ENCODE results near the gene TBL1XR1.
"Not testable (repeated sequence)": the region's sequence is repeated elsewhere in the genome, so short reads cannot be mapped to it uniquely, and the experiment has no call there.

The TBL1XR1 gene

DNA sequence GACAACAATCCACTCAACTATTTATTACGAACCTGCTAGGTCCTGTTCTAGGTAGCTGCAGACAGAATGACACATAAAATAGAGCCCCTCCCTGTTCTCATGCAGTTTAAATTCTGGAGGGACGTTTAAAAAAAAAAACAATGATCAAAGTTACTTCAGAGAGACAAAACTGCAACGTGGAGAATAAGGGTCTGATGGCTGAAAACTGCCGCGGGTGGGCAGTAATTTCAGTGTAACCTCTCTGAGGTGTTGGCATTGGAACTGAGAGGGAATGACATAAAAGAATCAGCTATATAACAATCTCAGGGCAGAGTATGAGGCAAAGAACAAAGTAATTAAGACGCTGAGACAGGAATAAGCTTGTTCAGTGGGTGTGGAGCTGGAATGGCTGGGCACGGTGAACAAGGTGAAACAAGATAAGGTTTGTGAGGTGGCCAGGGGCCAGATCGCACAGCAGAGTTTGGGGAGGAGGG lies 19.5 kb downstream of the TBL1XR1 start:
- no peak overlapping the region for H3K4me3 Mint-ChIP-seq
- no peaks in the 10 kb centered on the region for H3K9me3 Mint-ChIP-seq
- H3K4me1 Mint-ChIP-seq: peaks cover 78% of the 10 kb centered on the region
- H3K27me3 Mint-ChIP-seq: no peaks in the 10 kb centered on the region
- H3K27ac Mint-ChIP-seq: peak overlapping the region; percentile 68
- H3K36me3 Mint-ChIP-seq: peaks cover 17% of the 10 kb centered on the region

DNA sequence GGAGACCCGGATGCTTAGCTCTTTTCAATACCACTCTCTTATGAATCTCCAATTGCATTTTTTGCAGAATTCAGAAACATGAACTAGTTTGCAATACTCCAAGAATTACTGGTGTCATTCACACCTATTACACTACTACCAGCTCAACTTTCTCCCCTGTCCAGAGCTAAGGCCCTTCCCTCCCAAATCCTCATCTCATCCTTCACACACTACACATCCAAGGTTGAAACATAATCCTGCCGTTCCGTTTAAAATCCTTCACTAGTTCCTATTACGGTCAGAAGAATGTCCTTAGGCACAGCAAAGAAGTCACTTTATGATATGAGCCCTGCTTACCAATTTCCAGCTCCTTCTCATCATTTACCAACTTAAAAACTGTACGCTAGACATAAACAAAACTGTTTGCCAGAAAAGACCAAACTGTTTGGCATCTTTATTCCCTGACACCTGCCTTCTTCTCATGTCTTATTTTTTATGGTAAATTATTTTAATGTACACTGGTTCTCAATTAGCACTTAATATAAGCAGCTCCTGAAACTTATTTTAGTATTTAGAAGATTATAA lies 22.6 kb downstream of the TBL1XR1 start:
- no peak overlapping the region for H3K4me3 Mint-ChIP-seq
- peaks cover 18% of the 10 kb centered on the region for H3K36me3 Mint-ChIP-seq
- peaks cover 75% of the 10 kb centered on the region for H3K4me1 Mint-ChIP-seq
- peak overlapping the region; percentile 10 for H3K27ac Mint-ChIP-seq
- H3K27me3 Mint-ChIP-seq: no peaks in the 10 kb centered on the region
- no peaks in the 10 kb centered on the region for H3K9me3 Mint-ChIP-seq

GRCh38 chr3:177169936-177170722 lies 27.2 kb downstream of the TBL1XR1 start:
- Mint-ChIP-seq H3K4me3 (peak overlapping the region; percentile 37), H3K27me3 (no peaks in the 10 kb centered on the region), H3K4me1 (peaks cover 76% of the 10 kb centered on the region), H3K9me3 (no peaks in the 10 kb centered on the region), H3K36me3 (peaks cover 16% of the 10 kb centered on the region), H3K27ac (peak overlapping the region; percentile 38)

- H3K4me3 Mint-ChIP-seq: no peak overlapping the region
- no peaks in the 10 kb centered on the region for H3K27me3 Mint-ChIP-seq
- peaks cover 77% of the 10 kb centered on the region for H3K4me1 Mint-ChIP-seq
- H3K27ac Mint-ChIP-seq: no peak overlapping the region
- no peaks in the 10 kb centered on the region for H3K9me3 Mint-ChIP-seq
- peaks cover 20% of the 10 kb centered on the region for H3K36me3 Mint-ChIP-seq
Measured at GRCh38 chr3:177168431-177168830, 28.9 kb downstream of the TBL1XR1 start.

GRCh38 chr3:177162742-177163141 lies 34.5 kb downstream of the TBL1XR1 start:
- Mint-ChIP-seq H3K4me1 (peaks cover 79% of the 10 kb centered on the region), H3K36me3 (peaks cover 25% of the 10 kb centered on the region), H3K9me3 (peaks cover 9% of the 10 kb centered on the region), H3K27me3 (no peaks in the 10 kb centered on the region), H3K4me3 (no peak overlapping the region), H3K27ac (no peak overlapping the region)

- H3K4me1 Mint-ChIP-seq: peaks cover 81% of the 10 kb centered on the region
- not testable (repeated sequence) for H3K27me3 Mint-ChIP-seq, H3K9me3 Mint-ChIP-seq
- peaks cover 21% of the 10 kb centered on the region for H3K36me3 Mint-ChIP-seq
- peak overlapping the region; percentile 6 for H3K27ac Mint-ChIP-seq
- peak overlapping the region; percentile 1 for H3K4me3 Mint-ChIP-seq
Measured at GRCh38 chr3:177161603-177162002, 35.7 kb downstream of the TBL1XR1 start.

DNA sequence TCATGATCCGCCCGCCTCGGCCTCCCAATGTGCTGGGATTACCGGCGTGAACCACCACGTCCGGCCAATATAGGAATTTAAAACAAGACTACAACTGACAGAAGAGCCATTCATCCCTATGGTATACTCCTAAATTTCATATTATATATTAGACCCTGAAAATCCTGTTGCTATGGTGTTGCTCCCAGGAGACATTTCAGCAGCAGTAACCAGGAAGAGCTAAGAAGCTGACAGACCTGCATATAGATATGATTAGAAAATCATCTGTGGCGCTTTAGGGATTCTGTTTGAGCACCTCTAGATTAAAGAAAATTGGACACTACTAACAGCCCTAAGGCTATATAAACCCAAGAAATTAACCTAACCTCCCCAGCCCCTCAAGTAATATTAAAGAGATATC lies 38.8 kb downstream of the TBL1XR1 start:
- H3K27me3 Mint-ChIP-seq: no peaks in the 10 kb centered on the region
- peaks cover 9% of the 10 kb centered on the region for H3K9me3 Mint-ChIP-seq
- H3K36me3 Mint-ChIP-seq: peaks cover 16% of the 10 kb centered on the region
- H3K4me1 Mint-ChIP-seq: peaks cover 70% of the 10 kb centered on the region
- H3K4me3 Mint-ChIP-seq: no peak overlapping the region
- no peak overlapping the region for H3K27ac Mint-ChIP-seq

DNA sequence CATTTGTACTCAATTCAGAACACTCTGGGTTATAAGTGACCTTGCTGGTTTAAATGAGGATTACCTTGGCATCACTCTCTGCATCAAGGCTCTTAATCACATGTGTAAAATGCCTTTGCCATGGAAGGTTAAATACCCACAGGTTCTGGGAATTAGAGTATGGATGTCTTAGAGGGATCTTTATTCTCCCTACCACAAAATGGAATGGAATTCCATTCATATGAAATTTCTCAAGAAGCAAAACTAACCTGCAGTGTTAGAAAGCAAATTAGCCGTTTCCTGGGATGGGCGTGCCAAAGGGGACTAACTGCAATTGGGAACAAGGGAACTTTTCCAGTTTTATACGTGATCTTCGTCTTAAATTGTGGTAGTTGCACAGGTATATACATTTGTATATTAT lies 39.8 kb downstream of the TBL1XR1 start:
- Mint-ChIP-seq H3K27me3 (no peaks in the 10 kb centered on the region), H3K9me3 (peaks cover 7% of the 10 kb centered on the region), H3K36me3 (peaks cover 15% of the 10 kb centered on the region), H3K4me3 (no peak overlapping the region), H3K4me1 (peaks cover 70% of the 10 kb centered on the region), H3K27ac (no peak overlapping the region)

- Mint-ChIP-seq H3K36me3 (peaks cover 4% of the 10 kb centered on the region), H3K27ac (peak overlapping the region; percentile 85), H3K27me3 (no peaks in the 10 kb centered on the region), H3K4me1 (peaks cover 75% of the 10 kb centered on the region), H3K9me3 (no peaks in the 10 kb centered on the region), H3K4me3 (no peak overlapping the region)
Measured at GRCh38 chr3:177154733-177155132, 42.5 kb downstream of the TBL1XR1 start.

DNA sequence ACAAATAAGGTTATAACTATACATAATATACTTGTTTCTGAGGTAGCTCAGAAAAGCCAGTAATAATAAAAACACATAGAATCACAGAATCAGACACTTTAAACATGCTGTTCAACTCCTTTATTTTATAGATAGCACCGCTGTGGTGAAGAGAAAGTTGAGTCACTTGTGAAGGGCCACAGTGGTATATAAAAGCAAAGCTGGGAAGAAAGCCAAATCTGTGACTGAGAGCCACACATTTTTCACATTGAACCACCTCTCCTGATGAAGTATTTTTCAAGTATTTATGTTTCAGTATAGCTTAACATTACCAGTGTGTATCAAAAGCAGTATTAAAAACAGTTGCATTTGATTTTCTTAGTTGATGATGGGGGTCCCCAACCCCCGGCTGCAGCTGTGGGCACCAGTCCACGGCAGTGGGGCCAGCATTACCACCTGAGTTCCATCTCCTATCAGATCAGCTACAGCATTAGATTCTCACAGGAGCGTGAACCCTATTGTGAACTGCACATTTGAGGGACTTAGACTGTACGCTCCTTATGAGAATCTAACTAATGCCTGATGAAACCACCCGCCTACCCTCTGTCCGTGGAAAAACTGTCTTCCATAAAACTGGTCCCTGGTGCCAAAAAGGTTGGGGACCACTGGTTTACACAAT lies 46.2 kb downstream of the TBL1XR1 start:
- Mint-ChIP-seq H3K4me1 (peaks cover 70% of the 10 kb centered on the region), H3K27ac (peak overlapping the region; percentile 51)

DNA sequence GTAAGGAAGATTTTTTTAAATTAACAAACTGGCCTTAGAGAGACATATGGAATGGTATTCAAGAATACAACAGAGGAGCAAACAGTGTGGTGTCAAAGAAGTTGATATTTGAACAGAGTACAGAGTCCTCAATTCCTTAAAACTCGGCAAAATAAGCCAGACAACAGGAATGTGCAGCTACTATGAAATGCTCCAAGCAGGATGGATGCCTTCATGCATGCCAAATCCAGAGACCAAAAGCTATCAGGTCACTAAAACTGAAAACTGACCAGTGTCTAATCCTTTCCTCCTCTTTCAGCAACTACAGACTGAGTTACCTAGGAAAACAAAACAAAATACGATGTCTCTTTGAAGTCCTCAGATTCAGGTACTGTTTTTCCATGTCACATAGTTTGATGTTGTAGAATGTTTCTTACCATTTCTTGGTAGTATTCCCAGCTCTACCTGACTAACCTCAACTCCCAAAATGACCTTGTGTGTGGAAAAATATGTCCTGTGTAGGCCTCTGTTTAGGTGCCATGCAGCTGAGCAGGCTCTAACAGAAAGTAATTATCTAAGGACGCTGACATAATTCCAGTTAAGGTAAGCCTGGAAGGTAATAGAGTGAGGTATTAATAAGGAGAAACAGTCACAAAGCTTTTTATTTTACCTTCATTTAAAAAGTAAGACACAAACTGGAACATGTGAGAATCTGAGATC lies 46.9 kb downstream of the TBL1XR1 start:
- no peaks in the 10 kb centered on the region for H3K9me3 Mint-ChIP-seq
- no peak overlapping the region for H3K27ac Mint-ChIP-seq
- H3K27me3 Mint-ChIP-seq: no peaks in the 10 kb centered on the region
- H3K4me1 Mint-ChIP-seq: peaks cover 74% of the 10 kb centered on the region
- H3K36me3 Mint-ChIP-seq: peaks cover 4% of the 10 kb centered on the region
- H3K4me3 Mint-ChIP-seq: no peak overlapping the region

More for the DNA sequence above, 46.2 kb downstream of the TBL1XR1 start:
- no peaks in the 10 kb centered on the region for H3K9me3 Mint-ChIP-seq
- H3K36me3 Mint-ChIP-seq: peaks cover 4% of the 10 kb centered on the region
- H3K4me3 Mint-ChIP-seq: peak overlapping the region; percentile 30
- no peaks in the 10 kb centered on the region for H3K27me3 Mint-ChIP-seq

GRCh38 chr3:177149106-177149505 lies 48.2 kb downstream of the TBL1XR1 start:
- Mint-ChIP-seq H3K36me3 (peaks cover 4% of the 10 kb centered on the region), H3K9me3 (no peaks in the 10 kb centered on the region), H3K4me1 (peaks cover 72% of the 10 kb centered on the region), H3K4me3 (no peak overlapping the region), H3K27ac (no peak overlapping the region), H3K27me3 (no peaks in the 10 kb centered on the region)

GRCh38 chr3:177147790-177148189 lies 49.5 kb downstream of the TBL1XR1 start:
- H3K9me3 Mint-ChIP-seq: no peaks in the 10 kb centered on the region

GRCh38 chr3:177146646-177147045 lies 50.6 kb downstream of the TBL1XR1 start:
- Mint-ChIP-seq H3K9me3 (no peaks in the 10 kb centered on the region), H3K36me3 (peaks cover 3% of the 10 kb centered on the region), H3K27me3 (no peaks in the 10 kb centered on the region), H3K4me3 (peak overlapping the region; percentile 36), H3K27ac (peak overlapping the region; percentile 68), H3K4me1 (peaks cover 78% of the 10 kb centered on the region)

More at GRCh38 chr3:177147790-177148189, 49.5 kb downstream of the TBL1XR1 start:
- Mint-ChIP-seq H3K27ac (no peak overlapping the region), H3K27me3 (no peaks in the 10 kb centered on the region), H3K4me3 (no peak overlapping the region), H3K36me3 (peaks cover 5% of the 10 kb centered on the region), H3K4me1 (peaks cover 79% of the 10 kb centered on the region)

- Mint-ChIP-seq H3K9me3 (no peaks in the 10 kb centered on the region), H3K36me3 (peaks cover 3% of the 10 kb centered on the region), H3K27me3 (no peaks in the 10 kb centered on the region), H3K27ac (peak overlapping the region; percentile 88), H3K4me3 (peak overlapping the region; percentile 12), H3K4me1 (peaks cover 77% of the 10 kb centered on the region)
Measured at GRCh38 chr3:177145954-177146353, 51.3 kb downstream of the TBL1XR1 start.
